Cerebellar nuclear complex (tissue), 1 donor: Measurements from ENCODE around the gene SERP2.

Experiments
- DNase-seq, 2 experiments: peaks; one replicate each; lab custom pipeline; 2025; lab: John Stamatoyannopoulos, UW

SERP2 gene

DNA sequence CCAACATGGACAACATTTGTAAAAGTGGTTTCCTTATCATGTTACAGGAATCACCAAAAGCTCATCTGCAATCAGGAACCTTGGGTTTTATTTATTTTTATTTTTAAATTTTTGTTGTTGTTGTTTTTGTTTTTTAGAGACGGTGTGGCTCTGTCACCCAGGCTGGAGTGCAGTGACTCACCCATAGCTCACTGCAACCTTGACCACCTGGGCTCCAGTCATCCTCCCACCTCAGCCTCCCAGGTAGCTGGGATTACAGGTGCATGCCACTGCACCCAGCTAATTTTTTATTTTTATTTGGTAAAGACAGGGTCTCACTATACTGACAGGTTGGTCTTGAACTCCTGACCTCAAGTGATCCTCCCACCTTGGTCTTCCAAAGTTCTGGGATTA is 13.6 kb upstream of the SERP2 start:
- DNase-seq, result no peak

DNA sequence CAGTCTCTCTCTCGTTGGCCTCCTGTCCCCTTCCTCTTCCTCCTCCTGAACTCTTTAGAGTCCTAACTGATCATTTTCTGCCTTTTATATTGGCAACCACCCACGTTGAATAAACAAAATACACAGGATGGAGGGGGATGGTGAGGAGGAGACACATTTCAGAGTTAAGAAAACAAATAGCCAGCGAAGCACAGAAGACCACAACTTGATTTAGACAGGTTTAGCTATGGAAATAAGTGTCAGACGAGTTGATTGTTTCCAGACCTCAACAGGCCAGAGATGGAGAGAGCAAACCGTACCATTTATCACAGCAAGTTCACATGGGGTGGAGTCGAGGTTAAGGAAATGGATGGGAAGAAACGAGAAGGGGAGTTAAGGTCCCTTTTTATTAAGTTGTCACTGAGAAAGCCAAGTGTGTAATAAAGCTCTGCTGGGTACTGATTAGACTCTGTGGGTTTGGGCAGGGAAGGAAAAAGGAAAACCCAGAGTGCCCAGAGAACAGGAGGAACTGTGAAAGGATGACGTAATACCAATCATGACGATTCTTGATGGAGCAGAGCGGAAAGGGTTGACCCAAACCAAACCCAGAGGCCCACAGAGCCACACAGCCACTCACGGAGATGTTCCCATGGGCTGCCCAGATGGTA is 11.1 kb upstream of the SERP2 start:
- no peak for DNase-seq

DNA sequence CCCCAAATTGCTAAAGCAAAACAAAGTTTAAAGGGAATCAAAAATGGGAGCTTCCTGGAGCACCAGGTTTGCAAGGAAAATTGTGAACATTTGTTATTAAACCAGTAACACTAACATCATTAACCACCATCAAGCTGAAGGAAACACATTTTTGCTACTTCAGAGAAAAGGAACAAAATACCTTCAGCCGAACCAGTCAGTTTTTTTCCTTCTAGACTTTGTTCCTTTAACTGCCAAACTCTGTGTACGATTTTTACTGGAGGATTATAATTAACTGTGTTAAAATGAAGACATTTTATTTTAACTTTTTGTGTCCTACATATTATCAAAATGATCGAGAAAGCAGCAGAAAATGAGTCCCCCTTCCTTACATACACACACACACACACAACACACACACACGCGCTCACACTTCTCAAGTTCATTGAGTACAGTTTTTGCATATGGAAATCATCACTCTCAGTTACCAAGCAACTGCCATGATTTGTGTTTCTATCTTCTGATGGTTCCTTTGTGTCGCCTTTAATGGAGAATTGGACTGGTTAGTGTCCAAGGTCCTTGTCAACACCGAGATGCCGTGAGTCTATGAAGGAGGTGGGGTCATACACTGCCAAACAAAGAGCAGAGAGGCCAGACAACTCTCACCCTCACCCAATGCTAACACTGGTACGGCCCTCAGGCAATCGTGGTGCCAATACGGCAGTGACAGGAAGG is 9.8 kb upstream of the SERP2 start:
- no peak for DNase-seq

DNA sequence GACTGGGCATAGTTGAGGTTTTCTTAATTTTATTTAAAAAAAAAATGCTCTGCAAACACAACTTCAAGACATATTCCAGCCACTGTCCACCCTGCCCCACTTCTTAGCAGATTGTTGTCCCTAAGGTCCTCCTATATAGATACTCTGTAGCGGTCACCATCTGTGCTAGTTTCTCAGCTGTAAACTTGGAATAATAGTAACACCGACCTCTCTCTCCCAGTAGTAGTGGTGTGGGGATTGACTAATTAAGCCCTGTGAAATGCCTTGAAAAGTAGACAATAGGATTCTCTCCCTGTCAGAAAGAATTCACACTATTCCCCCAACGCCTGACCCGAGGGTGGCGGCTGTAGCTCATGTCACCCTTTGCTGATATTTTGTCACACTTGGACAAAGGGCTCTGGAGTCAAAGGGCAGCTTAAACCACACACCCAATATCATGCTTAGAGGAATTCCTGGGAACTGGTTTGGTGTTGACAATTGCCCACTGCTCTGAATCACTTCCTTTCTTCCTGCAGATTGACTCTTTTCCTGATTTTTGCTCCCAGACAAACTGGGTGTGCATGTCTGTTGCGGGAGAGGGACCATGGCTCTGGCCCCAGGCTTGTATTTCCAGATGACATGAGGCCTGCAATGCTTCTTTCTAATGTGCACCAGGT is 9.2 kb upstream of the SERP2 start:
- DNase-seq, result no peak

DNA sequence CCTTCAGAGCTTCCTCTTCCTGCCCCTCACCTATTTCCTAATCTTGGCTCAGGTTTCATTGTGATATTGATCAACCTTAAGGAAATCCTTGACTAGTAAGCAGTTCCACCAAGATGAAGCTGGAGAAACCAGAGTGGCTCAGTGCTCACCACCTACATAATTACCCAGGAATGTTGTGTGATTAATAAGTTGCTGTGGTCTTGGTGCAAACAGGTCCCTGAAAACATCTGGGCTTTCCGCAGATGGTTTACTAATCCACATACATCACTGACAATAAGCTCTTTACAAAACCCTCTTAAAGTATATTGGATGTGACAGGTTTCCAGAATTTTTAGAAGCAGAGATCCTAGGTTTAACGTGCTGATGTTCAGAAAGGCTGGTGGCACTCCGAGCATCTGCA is 8.6 kb upstream of the SERP2 start:
- no peak for DNase-seq

DNA sequence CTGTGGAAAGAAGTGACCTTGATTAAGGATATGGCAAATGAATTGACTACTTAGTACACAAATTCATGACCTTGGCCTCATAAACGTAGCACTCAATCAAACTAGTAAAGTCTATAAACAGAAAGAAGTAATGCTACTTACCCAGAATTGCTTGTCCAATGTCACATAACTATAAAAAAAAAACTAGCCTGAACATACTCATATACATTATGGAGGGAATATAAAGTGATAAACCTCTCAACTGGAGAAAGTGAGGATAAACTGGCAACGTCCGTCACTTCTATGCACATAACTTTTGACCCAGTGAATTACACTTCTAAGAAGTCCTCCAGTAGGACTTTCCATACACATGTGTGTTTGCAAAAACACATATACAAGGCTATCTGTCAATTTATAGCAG is 7.7 kb upstream of the SERP2 start:
- no peak for DNase-seq

DNA sequence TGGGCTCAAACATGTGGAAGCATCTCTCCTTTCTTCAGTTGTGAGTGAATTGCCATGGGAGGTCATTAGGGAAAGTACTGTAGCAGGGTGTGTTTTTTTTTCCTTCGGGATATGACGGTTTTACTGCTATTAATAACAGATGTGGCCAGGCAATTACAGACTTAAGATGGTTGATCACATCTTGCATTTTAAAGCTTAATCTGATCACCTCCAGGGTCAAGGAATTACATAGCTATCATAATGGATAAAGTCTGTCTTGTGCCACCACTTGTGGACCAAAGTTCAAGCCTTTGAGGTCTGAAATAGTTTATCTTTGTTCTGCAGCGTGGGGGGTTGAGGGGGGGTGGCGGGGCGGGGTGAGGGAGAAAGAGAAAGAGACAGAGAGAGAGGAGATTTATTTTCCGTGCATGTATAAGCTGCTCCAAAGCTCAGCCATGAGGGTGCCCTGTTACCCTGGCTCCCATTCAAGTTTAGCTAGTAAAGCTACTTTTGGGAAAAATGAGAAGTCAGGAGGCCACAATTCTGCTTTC is 5.5 kb upstream of the SERP2 start:
- DNase-seq, result no peak

DNA sequence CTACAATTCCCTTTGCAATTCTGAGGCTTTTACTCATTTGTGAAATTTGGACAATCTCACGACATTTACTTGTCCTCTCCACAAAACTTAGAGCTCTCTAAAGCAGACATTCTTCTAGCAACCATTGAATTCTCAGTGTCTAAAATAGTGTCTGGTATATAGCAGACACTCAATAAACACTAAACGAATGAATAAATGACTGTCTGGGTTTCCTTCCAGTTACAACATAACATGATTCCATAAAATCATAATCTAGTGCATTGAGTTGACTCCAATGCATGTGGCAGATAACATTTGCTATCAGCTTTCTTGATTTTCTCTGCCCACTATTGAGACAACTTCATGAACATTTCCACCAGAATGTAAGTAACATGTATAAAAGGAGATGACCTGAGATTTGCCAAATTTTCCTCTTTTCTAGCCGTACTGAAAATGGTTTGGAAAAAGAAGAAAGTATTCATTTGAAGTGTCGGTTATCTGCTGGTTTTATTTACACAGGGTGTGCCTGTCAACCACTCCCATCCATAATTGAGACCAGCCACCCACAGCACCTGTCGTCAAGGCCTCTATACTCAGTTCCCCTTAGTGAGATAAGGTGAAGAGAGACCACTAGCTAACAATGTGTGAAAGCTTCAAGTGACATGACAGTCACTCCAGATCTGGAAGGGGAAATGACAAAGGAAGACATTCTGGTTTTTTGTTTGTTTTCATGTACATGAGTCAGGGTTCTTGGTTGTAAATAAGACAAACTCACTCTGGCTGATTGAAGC is 4.8 kb upstream of the SERP2 start:
- no peak for DNase-seq

DNA sequence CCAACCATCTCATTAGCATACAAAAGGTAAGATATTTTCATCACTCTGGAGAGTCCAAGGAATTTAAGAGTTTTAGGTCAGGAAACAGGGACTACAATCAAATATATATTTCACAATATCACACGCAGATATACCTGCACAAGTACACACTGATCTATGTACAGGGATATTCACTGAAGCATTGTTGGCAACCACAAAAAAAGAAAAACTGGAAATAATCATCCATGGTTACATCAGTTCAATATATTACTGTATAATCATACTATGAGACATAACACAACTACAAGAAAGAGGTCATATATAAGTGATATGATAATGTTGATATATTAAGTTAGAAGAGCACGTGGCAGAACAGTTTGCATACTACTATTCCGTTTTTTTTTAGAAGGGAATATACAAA is 2.2 kb upstream of the SERP2 start:
- no peak for DNase-seq

DNA sequence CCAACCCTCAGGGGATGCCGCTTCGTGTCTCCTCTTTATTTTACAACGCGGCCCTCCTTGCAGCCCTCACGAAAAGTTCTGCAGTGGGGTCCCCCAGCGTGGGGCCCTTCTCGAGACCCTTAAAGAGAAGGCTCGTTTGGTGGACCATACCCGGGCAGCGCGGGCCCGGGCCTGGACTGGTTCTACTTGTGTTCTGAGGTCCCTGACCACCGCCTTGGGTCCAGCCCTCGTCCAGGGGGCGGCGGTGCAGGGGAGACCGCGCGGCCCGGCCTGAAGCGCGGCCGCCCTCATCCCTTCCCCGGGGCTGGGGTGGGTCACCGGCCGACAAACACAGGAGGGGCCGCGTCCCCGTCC is 400 bp upstream of the SERP2 start:
- no peak for DNase-seq

DNA sequence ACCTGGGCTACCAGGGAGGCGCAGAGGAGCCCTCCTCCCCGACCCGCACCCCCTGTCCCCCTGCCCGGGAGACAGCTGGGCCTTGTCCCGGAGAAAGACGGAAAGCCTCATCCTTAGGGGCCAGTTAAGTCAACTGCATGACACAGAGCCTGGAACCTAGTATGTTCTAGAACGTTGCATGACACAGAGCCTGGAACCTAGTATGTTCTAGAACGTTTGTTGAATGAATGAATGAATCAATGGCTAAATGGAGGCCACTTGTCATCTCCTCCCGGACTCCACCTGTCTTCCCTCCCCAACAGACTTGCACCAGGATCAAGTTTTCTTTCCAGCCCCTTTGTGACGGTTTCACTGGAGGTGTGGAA is 706 bp downstream of the SERP2 start:
- DNase-seq, result no peak

DNA sequence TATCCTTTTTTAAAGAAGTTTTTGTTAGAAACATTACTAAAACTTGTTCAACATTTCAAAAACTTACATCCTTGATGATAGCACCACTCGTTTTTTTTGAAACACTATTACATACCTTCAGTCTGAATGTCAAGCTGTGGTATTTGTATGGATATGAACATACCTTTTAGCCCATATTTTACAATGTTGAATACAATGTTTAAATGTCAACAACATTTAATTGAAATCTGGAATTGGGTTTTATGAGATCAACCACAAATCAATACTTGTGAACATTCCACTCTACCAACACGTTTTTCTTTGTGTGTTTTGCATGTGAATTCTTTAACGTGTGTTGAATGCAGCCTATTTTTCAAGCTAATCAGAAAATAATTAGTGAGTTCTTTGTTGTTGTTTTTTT is 4.7 kb downstream of the SERP2 start:
- no peak for DNase-seq

DNA sequence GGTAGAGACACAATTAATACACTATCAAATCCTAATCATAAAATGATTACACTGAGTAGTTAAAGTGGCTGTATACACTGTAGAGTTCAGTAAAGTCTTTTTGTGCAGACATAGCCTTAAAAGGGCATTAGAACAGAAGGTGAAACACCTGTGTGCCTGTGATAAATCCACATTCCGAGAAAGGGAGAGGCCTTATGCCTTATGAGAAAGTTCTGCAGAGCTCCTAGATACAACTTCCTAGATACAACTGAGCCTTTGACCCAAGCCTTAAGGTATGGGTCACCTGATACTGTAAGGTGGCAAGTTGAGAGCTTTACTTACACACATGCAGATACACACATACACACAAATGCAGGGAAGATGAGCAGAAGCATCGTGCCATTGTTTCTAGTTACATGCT is 6.3 kb downstream of the SERP2 start:
- no peak for DNase-seq

DNA sequence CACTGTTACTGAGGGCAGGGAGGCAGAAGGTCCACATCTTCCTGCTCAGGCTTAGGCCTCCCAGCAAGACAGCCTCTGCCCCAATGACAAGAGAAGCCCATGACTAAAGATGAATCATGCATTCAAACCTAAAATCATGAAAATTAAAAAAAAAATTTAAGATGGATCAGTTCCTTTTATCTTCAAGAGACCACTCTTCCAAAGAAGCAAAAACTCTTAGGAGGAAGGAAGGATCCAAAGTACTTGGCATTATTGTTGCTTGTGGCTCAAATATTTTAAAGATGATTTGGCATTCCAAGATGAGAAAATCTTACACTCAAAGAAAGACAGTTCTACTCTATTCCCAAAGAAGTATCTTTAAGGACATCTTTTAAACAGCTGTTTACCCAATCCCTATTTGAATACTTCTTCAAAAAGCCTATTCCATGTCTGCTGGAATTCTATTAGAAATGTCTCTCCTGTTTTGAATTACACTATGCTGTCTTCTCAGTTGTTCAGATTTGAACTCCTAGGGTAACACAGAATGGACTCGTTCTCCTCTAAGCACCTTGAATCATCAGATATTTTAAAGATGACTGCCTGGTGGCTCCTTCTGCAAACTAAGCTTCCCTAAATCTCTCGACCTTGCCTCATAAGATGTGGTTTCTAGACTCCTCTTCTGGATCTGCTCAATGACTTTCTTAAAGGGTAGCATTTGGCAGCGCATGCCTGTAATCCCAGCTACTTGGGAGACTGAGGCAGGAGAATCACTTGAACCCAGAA is 7.0 kb downstream of the SERP2 start:
- no peak for DNase-seq

DNA sequence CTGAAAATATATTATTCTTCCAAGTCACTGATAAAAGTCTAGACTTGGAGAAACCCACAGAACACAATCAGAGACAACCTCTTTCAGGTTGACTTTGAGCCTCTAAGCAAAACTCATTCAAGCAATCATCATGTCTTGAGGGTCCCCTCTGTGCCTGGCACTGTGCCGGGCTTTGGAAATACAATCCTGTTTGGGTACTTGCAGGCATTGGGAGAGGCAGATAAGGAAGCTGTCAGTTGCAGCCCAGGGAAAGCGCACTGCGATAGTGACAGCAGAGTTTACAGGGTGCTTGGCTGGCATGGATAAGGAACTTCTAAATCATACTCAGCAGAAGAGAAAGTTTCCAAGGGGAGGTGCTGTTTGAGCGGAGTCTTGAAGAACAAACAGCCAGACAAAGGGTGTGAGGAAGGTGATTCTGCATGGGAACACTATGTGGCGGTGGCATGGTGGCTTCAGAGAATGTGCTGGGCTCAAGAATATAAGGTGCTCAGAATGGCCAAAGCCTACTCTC is 9.1 kb downstream of the SERP2 start:
- DNase-seq, result no peak

DNA sequence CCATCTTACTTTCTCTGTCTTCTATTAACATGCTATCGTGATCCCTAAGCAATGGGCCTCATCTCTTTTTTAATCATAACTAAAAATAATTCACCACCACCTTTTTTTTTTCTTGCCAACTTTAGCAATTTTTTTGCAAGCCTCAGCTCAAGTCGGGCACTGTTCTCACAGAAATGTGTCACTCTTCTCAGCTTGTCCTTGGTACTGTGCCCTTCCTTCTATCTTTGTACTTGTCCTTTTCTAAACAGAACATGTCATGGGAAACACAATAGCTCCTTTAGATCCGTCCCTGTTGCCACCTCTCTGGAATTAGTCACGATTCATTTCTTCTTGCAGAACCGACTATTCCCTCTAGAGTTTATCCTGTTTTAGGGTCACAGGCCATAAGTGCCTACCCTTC is 10.3 kb downstream of the SERP2 start:
- no peak for DNase-seq

DNA sequence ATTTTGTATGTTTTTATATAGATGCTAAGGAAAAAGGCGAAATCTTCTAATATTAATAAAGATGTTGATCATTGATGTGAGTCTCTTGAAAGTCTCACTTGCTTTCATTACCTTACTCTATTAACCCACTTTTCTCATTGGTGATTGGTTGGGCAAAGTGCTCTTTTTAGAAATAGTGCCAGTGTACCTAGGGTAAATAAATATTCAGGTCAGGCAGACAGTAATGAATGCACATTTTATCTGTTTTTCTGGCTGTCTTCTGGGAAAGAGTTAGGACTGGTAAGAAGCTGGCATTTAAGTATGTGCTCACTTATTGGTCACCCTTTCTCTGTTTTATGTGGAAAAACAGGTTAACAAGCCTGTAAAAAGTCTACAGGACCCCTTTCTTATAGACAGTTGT is 11.2 kb downstream of the SERP2 start:
- DNase-seq, result no peak

DNA sequence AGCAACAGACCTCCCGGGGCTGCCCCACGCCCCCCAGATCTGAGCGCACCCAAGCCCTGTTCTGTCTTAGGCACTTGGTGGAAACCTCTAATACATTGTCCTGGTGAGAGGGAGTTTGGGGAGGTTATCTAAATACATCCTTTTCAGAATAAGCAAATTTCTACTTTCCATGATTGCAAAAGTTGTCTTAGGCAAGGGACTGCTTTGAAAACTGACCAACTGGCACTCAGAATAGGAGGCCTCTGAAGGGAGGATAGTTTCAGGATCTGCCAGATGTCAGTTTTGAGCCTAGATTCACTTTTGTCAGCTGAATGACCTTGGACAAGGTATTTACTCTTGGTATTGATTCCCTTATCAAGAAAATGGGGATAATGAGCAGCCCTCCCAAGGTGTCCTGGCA is 11.8 kb downstream of the SERP2 start:
- DNase-seq, result no peak

DNA sequence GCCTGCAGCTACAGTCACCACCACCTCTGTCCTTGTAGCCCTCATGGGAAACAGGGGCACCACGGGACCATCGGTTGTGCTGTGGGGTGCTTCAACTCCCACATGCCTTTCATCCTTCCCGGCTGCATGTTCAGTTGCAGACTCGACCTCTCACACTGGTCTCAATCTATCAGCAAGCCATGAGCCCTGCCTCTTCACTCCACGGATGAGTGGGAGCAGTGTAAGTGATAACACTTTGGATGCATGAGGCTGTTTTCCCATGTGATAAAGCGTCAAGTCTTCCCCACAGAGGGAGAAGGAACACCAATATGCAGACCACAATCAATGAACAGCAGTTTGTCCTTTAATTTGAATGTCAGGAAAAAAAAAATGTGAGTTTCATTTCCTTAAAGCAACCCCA is 12.2 kb downstream of the SERP2 start:
- DNase-seq, result no peak

DNA sequence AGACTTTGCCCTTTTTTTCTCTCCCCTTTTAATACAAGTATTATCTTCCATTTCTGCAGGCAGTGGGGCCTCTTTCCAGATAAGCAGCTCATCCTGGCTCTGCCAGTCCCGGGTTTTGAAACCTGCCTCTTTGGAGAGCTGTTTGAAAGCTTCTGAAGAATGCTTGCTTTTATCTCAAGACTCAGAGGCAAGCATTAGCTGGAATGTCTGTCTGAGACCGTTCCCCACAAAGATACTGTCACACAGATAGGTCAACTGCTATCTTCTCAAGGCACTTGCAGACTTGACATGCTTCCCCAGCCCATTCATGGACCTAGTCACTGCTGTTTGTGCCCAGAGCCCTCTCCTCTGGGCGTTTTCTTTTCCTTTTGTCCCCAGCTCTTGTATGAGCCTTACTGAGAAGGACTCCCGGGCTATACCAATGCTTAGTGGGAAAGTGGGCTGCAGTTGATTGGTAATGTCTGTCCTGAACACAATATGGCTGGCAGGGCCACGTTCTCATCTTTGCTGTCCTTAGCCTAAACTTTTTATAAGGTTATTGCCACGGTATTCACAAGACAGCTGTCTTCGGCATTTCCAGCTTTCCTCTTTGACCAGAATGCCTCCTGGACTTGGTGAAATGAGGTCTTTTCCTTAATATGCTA is 13.4 kb downstream of the SERP2 start:
- no peak for DNase-seq

DNA sequence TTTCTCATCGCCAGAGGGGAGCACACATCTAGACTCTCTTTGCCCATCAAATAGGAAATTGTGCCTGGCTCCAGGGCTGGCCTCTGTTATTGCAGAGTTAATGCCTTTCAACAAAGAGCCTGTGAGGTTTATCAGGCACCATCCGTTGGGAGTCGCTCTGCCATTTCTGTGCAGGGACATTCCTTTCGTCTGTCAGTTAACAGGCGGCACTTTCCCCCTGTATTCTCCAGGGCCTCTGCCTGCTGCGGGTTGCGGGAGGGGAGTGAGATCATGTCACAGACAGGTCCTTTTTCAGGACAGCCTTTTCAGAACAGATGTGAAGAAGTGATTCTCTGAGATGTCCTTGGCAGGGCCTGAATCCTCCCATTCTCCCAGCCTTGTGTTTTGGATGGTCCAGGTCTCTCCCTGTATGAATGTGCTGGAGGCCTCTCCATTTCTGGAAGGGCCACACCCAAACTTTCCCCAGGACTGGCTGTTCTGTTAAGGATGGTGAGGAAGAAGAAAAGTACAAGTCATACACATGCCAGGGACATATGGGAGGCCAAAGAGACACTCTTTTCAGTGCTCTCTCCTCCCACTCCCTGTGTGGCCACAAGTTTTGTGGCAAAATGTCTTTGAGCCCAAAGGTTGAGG is 14.9 kb downstream of the SERP2 start:
- DNase-seq, result no peak
